CD4-positive, alpha-beta T cell (primary cell): Measurements from ENCODE around the gene SH3TC2. TPM values are rescaled to one million over a fixed set of nuclear protein-coding genes. Genes with fewer than 3 reads are reported as not detected.

Source experiments
- ATAC-seq: fragments of 200-7000 bp; cut with Tn5 transposase; one replicate; pipeline ENCODE4 v1.10.0; 2022; ENCODE audit warnings: mild to moderate bottlenecking; ENCODE audit not compliant: poor library complexity
- CTCF ChIA-PET: fragments of 350-600 bp; sonication (Branson Sonifier 250); formaldehyde crosslinking; loops from one replicate; lab custom pipeline; 2021; ENCODE audit warnings: antibody characterized with exemption, inconsistent platforms; lab: Charles Lee
- POLR2A ChIA-PET: fragments of 350-600 bp; sonication (Branson Sonifier 250); formaldehyde crosslinking; loops from one replicate; lab custom pipeline; 2021; ENCODE audit warnings: antibody characterized with exemption, inconsistent platforms; lab: Charles Lee
- DNase-seq, 14 experiments: peaks; one replicate each; pipeline ENCODE4 v3.0.0-alpha.2; 2013 to 2020; ENCODE audit warnings: mixed read lengths in 2 of 14
- H3K27ac ChIP-seq, 2 donors: one replicate each; pipeline versions ENCODE4 v1.5.1 to v1.7.0; 2013; ENCODE audit warnings: low read length in 2 of 2, low read depth in 1 of 2, mild to moderate bottlenecking in 1 of 2
- H3K27me3 ChIP-seq, 2 experiments: 1 replicate in 1 of 2; 2 replicates in 1 of 2; pipeline versions ENCODE4 v1.6.1 to v1.7.0; 2013; ENCODE audit warnings: low read length in 2 of 2, control low read depth in 1 of 2, mild to moderate bottlenecking in 1 of 2, moderate library complexity in 1 of 2; ENCODE audit not compliant: insufficient read depth in 2 of 2, control insufficient read depth in 1 of 2
- H3K36me3 ChIP-seq: one replicate; pipeline ENCODE4 v1.6.1; 2013; ENCODE audit warnings: low read length, control low read depth; ENCODE audit not compliant: insufficient read depth
- H3K4me1 ChIP-seq: one replicate; pipeline ENCODE4 v1.6.1; 2013; ENCODE audit warnings: low read length, control low read depth; ENCODE audit not compliant: insufficient read depth
- H3K4me3 ChIP-seq: one replicate; pipeline ENCODE4 v1.5.1; 2013; ENCODE audit warnings: mild to moderate bottlenecking, low read length, moderate library complexity
- H3K9me3 ChIP-seq, 2 experiments: 1 replicate in 1 of 2; 2 replicates in 1 of 2; pipeline versions ENCODE4 v1.6.1 to v1.7.0; 2013; ENCODE audit warnings: low read length in 2 of 2, mild to moderate bottlenecking in 2 of 2, control low read depth in 1 of 2, moderate library complexity in 1 of 2; ENCODE audit not compliant: control insufficient read depth in 1 of 2, insufficient read depth in 1 of 2
- H3K27ac Mint-ChIP-seq: one replicate; pipeline ENCODE4 v1.8.0; 2020; ENCODE audit warnings: mixed read lengths
- H3K27me3 Mint-ChIP-seq: one replicate; pipeline ENCODE4 v1.8.0; 2021; ENCODE audit warnings: mixed read lengths
- H3K36me3 Mint-ChIP-seq: one replicate; pipeline ENCODE4 v1.8.0; 2021; ENCODE audit warnings: low read depth, mixed read lengths
- H3K4me1 Mint-ChIP-seq: one replicate; pipeline ENCODE4 v1.8.0; 2021; ENCODE audit warnings: low read depth, mixed read lengths
- H3K4me3 Mint-ChIP-seq: one replicate; pipeline ENCODE4 v1.8.0; 2020; ENCODE audit warnings: mild to moderate bottlenecking, mixed read lengths
- H3K9me3 Mint-ChIP-seq: one replicate; pipeline ENCODE4 v1.8.0; 2020; ENCODE audit warnings: mixed read lengths
- intact Hi-C, 2 experiments: fragments of 100-400 bp; cut with DNase I in 1 of 2; cut with micrococcal nuclease in 1 of 2; formaldehyde crosslinking; loops; one replicate each; pipeline versions ENCODE4 v1.15.1 to v1.9.0; 2023 to 2025; cut with DNase I, micrococcal nuclease
- total RNA-seq, 174 experiments: library from RNA in 2 of 174; stranded (reverse) in 2 of 174; gene quantifications; one replicate each; pipeline ENCODE4 v1.2.3 and lab custom pipeline; 2021 to 2026
- TF ChIP-seq, protein P1 (sequence below): fragments of 200-600 bp; IDR thresholded peaks from one replicate; pipeline ENCODE4 v1.8.0; 2022; ENCODE audit warnings: antibody characterized with exemption, mild to moderate bottlenecking

The SH3TC2 gene
- total RNA-seq, 2 experiments from 2014 or later, result not detected

DNA sequence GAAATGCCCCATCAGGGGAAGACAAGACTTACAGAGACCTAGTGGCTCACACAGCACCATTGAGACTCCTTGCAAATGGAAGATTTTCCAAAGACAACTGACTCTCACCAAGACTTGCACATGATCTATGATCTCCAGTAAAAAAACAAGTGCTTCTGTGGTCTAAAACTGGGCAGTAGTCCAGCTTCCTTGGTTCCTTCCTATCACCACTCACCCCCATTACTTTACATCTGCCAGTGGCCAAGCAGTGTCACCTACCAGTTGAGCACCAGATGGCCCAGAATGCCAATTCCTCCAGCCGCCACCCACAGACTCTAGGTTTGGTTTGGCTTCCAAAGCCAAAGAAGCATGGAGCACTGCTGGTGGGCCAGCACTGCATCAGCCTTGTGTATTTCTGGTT lies 47.7 kb downstream of the SH3TC2 start:
- POLR2A ChIA-PET, result no interaction called here

DNA sequence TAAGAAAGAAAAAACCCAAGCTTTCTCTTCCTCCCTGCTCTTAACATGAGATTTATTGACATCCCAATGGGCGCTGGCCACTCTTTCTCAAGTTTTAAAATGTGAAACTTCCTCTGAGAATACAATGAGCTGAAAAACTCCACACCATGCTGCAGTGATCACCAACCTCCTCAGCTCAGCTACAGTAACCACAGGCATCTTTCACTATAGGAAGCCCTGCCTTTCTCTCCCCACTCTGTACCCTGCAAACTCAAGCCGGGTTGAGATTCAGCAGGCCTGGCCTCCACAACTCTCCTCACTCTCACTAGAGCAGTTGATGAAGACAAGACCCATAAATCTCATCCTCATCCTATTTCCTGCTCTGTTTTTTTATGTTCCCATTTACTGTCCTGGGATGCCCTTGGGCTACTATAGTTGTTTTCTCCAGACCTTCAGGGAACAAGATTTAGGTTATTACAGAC lies 48.3 kb downstream of the SH3TC2 start:
- Histone ChIP-seq H3K9me3 (no peaks in the 10 kb centered on the region), H3K4me1 (no peaks in the 10 kb centered on the region), H3K27ac (no peak overlapping the region), H3K27me3 (peaks cover 0 to 3% of the 10 kb centered on the region in 2 experiments), H3K4me3 (no peak overlapping the region), H3K36me3 (no peaks in the 10 kb centered on the region)
- Mint-ChIP-seq H3K27me3 (peaks cover 12% of the 10 kb centered on the region), H3K27ac (no peak overlapping the region), H3K4me3 (no peak overlapping the region), H3K36me3 (no peaks in the 10 kb centered on the region), H3K9me3 (no peaks in the 10 kb centered on the region), H3K4me1 (no peaks in the 10 kb centered on the region)
- POLR2A ChIA-PET, result no interaction called here
- CTCF ChIA-PET, result no interaction called here
- intact Hi-C loops, result no loop called here
- TF ChIP-seq, protein P1, sequence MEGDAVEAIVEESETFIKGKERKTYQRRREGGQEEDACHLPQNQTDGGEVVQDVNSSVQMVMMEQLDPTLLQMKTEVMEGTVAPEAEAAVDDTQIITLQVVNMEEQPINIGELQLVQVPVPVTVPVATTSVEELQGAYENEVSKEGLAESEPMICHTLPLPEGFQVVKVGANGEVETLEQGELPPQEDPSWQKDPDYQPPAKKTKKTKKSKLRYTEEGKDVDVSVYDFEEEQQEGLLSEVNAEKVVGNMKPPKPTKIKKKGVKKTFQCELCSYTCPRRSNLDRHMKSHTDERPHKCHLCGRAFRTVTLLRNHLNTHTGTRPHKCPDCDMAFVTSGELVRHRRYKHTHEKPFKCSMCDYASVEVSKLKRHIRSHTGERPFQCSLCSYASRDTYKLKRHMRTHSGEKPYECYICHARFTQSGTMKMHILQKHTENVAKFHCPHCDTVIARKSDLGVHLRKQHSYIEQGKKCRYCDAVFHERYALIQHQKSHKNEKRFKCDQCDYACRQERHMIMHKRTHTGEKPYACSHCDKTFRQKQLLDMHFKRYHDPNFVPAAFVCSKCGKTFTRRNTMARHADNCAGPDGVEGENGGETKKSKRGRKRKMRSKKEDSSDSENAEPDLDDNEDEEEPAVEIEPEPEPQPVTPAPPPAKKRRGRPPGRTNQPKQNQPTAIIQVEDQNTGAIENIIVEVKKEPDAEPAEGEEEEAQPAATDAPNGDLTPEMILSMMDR, result no peak
- DNase-seq, result no peak
- ATAC-seq, result no peak

More for the DNA sequence above, 47.7 kb downstream of the SH3TC2 start:
- Histone ChIP-seq H3K9me3 (no peaks in the 10 kb centered on the region), H3K36me3 (no peaks in the 10 kb centered on the region), H3K27ac (no peak overlapping the region), H3K27me3 (peaks cover 0 to 3% of the 10 kb centered on the region in 2 experiments), H3K4me1 (no peaks in the 10 kb centered on the region), H3K4me3 (no peak overlapping the region)
- CTCF ChIA-PET, result no interaction called here
- no peak for DNase-seq
- Mint-ChIP-seq H3K4me3 (no peak overlapping the region), H3K27ac (no peak overlapping the region), H3K36me3 (no peaks in the 10 kb centered on the region), H3K27me3 (peaks cover 12% of the 10 kb centered on the region), H3K9me3 (no peaks in the 10 kb centered on the region), H3K4me1 (no peaks in the 10 kb centered on the region)
- TF ChIP-seq, protein P1, result no peak
- ATAC-seq, result no peak
- intact Hi-C loops, result no loop called here

DNA sequence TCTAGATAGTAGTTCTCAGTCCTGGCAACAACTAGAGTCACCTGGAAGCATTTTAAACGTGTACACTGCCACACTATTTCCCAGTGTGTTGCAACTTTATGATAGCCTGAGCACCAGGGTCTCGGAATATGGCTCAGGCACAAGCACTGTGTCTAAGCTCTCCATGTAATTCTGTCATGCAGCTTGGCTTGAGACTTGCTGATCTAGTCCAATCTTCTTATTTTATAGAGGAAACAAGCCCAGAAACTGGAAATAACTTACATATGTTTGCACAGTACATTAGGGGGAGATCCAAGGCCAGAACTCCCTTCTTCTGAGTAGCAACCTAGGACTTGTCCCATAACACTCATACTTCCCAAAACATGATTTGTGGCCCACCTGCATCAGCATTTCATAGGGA lies 49.1 kb downstream of the SH3TC2 start:
- Histone ChIP-seq H3K27ac (no peak overlapping the region), H3K27me3 (peaks cover 0 to under 1% of the 10 kb centered on the region in 2 experiments), H3K9me3 (no peaks in the 10 kb centered on the region), H3K36me3 (no peaks in the 10 kb centered on the region), H3K4me1 (no peaks in the 10 kb centered on the region), H3K4me3 (no peak overlapping the region)
- H3K4me3 Mint-ChIP-seq, result no peak overlapping the region
- H3K4me1 Mint-ChIP-seq, result no peaks in the 10 kb centered on the region
- CTCF ChIA-PET, result no interaction called here
- intact Hi-C loops, result no loop called here
- DNase-seq (no peak), ATAC-seq (no peak)
- no peaks in the 10 kb centered on the region for H3K36me3 Mint-ChIP-seq
- TF ChIP-seq, protein P1, result no peak
- no peak overlapping the region for H3K27ac Mint-ChIP-seq
- no peaks in the 10 kb centered on the region for H3K9me3 Mint-ChIP-seq
- POLR2A ChIA-PET, result no interaction called here
- peaks cover 9% of the 10 kb centered on the region for H3K27me3 Mint-ChIP-seq
